HepG2 (cell line): ENCODE results near the gene AMOTL1.

Source experiments
- CREB1 ChIP-seq, 2 experiments: fragments of 450-650 bp in 1 of 2; IDR thresholded peaks; 2 replicates each; pipeline ENCODE4 v1.6.1; 2016 to 2017; ENCODE audit warnings: control low read depth in 1 of 2, mild to moderate bottlenecking in 1 of 2, missing compliant biosample characterization in 1 of 2, missing genetic modification characterization in 1 of 2
- ELF4 ChIP-seq: sonication (generic); formaldehyde crosslinking; IDR thresholded peaks from 2 replicates; pipeline ENCODE4 v1.5.0; 2020; ENCODE audit warnings: missing genetic modification reagents, mild to moderate bottlenecking, moderate library complexity, borderline replicate concordance
- HDAC6 ChIP-seq: fragments of 200-600 bp; sonication (generic); IDR thresholded peaks from 2 replicates; pipeline ENCODE4 v1.7.0; 2017; ENCODE audit warnings: mild to moderate bottlenecking, antibody characterized with exemption, low read length, low read depth
- NFE2L1 ChIP-seq: sonication (generic); formaldehyde crosslinking; IDR thresholded peaks from 2 replicates; pipeline ENCODE4 v1.4.0; 2020; ENCODE audit warnings: missing genetic modification reagents, mild to moderate bottlenecking, borderline replicate concordance
- POLR2AphosphoS5 ChIP-seq: IDR thresholded peaks from 2 replicates; pipeline ENCODE4 v1.6.1; 2012; ENCODE audit warnings: low read depth, low read length
- TAF1 ChIP-seq: sonication (generic); formaldehyde crosslinking; IDR thresholded peaks from 2 replicates; pipeline ENCODE4 v1.4.0; 2020; ENCODE audit warnings: missing genetic modification reagents
- ZNF17 ChIP-seq: sonication (generic); formaldehyde crosslinking; IDR thresholded peaks from 2 replicates; pipeline ENCODE4 v1.5.0; 2020; ENCODE audit warnings: mild to moderate bottlenecking, missing genetic modification reagents
- ZNF777 ChIP-seq: sonication (generic); formaldehyde crosslinking; IDR thresholded peaks from 2 replicates; pipeline ENCODE4 v1.4.0; 2020; ENCODE audit warnings: missing genetic modification reagents
- ZSCAN25 ChIP-seq: sonication (generic); formaldehyde crosslinking; IDR thresholded peaks from 2 replicates; pipeline ENCODE4 v1.8.0; 2022; ENCODE audit warnings: mild to moderate bottlenecking, missing genetic modification reagents
- TF ChIP-seq, protein P1 (sequence below): sonication (generic); formaldehyde crosslinking; IDR thresholded peaks from 2 replicates; pipeline ENCODE4 v1.4.0; 2020; ENCODE audit warnings: missing genetic modification reagents
- TF ChIP-seq, protein P2 (sequence below): fragments of 450-650 bp; IDR thresholded peaks from 2 replicates; pipeline ENCODE4 v1.6.1; 2016
- TF ChIP-seq, protein P3 (sequence below): sonication (generic); formaldehyde crosslinking; IDR thresholded peaks from 2 replicates; pipeline ENCODE4 v1.5.1; 2020; ENCODE audit warnings: missing genetic modification reagents, mild to moderate bottlenecking, borderline replicate concordance
- TF ChIP-seq, protein P4 (sequence below): sonication (generic); formaldehyde crosslinking; IDR thresholded peaks from 2 replicates; pipeline ENCODE4 v1.4.0; 2020; ENCODE audit warnings: missing genetic modification reagents

DNA sequence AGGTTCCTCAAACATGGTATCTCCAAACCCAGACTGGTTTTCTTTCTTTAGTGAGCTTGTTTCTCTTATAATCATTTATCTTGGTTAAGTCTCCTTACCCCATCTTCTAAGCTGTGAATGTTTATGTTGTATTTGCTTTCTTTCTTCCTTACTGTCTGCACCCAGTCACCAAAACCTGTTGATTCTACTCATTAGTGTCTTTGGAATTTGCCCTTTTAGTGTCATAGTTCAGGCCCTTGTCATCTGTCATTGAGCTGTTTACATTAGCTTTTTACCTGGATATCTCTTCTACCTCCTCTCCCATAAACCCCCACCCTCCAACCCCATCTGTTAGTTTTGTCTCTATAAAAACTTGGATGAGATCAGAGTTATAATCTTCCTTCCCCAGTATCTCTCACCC lies 59.9 kb downstream of the AMOTL1 start:
- no peak for TF ChIP-seq HDAC6
- no peak for TF ChIP-seq ZNF777 (CRISPR knock-in tag)
- no peak for TF ChIP-seq ZSCAN25
- TF ChIP-seq ELF4 (CRISPR knock-in tag), result no peak
- TF ChIP-seq CREB1 (IDR thresholded peaks at IDR 0.05), result no peak
- TF ChIP-seq CREB1 (CRISPR knock-in tag; IDR thresholded peaks at IDR 0.05), result no peak
- TF ChIP-seq TAF1 (CRISPR knock-in tag), result no peak
- no peak for TF ChIP-seq ZNF17
- TF ChIP-seq, protein P1, sequence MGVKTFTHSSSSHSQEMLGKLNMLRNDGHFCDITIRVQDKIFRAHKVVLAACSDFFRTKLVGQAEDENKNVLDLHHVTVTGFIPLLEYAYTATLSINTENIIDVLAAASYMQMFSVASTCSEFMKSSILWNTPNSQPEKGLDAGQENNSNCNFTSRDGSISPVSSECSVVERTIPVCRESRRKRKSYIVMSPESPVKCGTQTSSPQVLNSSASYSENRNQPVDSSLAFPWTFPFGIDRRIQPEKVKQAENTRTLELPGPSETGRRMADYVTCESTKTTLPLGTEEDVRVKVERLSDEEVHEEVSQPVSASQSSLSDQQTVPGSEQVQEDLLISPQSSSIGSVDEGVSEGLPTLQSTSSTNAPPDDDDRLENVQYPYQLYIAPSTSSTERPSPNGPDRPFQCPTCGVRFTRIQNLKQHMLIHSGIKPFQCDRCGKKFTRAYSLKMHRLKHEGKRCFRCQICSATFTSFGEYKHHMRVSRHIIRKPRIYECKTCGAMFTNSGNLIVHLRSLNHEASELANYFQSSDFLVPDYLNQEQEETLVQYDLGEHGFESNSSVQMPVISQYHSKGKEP (CRISPR knock-in tag), result no peak
- no peak for TF ChIP-seq NFE2L1 (CRISPR knock-in tag)
- no peak for TF ChIP-seq POLR2AphosphoS5
- TF ChIP-seq, protein P2, sequence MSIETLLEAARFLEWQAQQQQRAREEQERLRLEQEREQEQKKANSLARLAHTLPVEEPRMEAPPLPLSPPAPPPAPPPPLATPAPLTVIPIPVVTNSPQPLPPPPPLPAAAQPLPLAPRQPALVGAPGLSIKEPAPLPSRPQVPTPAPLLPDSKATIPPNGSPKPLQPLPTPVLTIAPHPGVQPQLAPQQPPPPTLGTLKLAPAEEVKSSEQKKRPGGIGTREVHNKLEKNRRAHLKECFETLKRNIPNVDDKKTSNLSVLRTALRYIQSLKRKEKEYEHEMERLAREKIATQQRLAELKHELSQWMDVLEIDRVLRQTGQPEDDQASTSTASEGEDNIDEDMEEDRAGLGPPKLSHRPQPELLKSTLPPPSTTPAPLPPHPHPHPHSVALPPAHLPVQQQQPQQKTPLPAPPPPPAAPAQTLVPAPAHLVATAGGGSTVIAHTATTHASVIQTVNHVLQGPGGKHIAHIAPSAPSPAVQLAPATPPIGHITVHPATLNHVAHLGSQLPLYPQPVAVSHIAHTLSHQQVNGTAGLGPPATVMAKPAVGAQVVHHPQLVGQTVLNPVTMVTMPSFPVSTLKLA, result no peak
- TF ChIP-seq, protein P3, sequence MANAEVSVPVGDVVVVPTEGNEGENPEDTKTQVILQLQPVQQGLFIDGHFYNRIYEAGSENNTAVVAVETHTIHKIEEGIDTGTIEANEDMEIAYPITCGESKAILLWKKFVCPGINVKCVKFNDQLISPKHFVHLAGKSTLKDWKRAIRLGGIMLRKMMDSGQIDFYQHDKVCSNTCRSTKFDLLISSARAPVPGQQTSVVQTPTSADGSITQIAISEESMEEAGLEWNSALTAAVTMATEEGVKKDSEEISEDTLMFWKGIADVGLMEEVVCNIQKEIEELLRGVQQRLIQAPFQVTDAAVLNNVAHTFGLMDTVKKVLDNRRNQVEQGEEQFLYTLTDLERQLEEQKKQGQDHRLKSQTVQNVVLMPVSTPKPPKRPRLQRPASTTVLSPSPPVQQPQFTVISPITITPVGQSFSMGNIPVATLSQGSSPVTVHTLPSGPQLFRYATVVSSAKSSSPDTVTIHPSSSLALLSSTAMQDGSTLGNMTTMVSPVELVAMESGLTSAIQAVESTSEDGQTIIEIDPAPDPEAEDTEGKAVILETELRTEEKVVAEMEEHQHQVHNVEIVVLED (CRISPR knock-in tag), result no peak
- TF ChIP-seq, protein P4, sequence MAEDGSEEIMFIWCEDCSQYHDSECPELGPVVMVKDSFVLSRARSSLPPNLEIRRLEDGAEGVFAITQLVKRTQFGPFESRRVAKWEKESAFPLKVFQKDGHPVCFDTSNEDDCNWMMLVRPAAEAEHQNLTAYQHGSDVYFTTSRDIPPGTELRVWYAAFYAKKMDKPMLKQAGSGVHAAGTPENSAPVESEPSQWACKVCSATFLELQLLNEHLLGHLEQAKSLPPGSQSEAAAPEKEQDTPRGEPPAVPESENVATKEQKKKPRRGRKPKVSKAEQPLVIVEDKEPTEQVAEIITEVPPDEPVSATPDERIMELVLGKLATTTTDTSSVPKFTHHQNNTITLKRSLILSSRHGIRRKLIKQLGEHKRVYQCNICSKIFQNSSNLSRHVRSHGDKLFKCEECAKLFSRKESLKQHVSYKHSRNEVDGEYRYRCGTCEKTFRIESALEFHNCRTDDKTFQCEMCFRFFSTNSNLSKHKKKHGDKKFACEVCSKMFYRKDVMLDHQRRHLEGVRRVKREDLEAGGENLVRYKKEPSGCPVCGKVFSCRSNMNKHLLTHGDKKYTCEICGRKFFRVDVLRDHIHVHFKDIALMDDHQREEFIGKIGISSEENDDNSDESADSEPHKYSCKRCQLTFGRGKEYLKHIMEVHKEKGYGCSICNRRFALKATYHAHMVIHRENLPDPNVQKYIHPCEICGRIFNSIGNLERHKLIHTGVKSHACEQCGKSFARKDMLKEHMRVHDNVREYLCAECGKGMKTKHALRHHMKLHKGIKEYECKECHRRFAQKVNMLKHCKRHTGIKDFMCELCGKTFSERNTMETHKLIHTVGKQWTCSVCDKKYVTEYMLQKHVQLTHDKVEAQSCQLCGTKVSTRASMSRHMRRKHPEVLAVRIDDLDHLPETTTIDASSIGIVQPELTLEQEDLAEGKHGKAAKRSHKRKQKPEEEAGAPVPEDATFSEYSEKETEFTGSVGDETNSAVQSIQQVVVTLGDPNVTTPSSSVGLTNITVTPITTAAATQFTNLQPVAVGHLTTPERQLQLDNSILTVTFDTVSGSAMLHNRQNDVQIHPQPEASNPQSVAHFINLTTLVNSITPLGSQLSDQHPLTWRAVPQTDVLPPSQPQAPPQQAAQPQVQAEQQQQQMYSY (CRISPR knock-in tag), result no peak
